Right cardiac atrium (tissue), 5 donors: Measurements from ENCODE around the gene CPPED1. TPM values are rescaled to one million over a fixed set of nuclear protein-coding genes. Genes with fewer than 3 reads are reported as not detected.

Experiments used
- ATAC-seq, 2 donors: fragments of 200-7000 bp; cut with Tn5 transposase; one replicate each; pipeline versions ENCODE4 v1.8.0 to v1.9.1; 2020; ENCODE audit warnings: moderate library complexity in 2 of 2, mild to moderate bottlenecking in 1 of 2
- DNase-seq, 3 donors: peaks; one replicate each; pipeline ENCODE4 v3.0.0-alpha.2; 2020
- H3K27ac ChIP-seq: one replicate; pipeline ENCODE4 v1.5.1; 2013; ENCODE audit warnings: mild to moderate bottlenecking, low read length, control low read depth, moderate library complexity
- H3K27me3 ChIP-seq: one replicate; pipeline ENCODE4 v1.6.1; 2013; ENCODE audit not compliant: control insufficient read depth, insufficient read depth
- H3K4me1 ChIP-seq: one replicate; pipeline ENCODE4 v1.6.1; 2013; ENCODE audit warnings: low read length; ENCODE audit not compliant: control insufficient read depth, insufficient read depth
- H3K4me3 ChIP-seq: one replicate; pipeline ENCODE4 v1.5.1; 2013; ENCODE audit warnings: low read length, control low read depth
- H3K9me3 ChIP-seq: one replicate; pipeline ENCODE4 v1.6.1; 2013; ENCODE audit warnings: low read length; ENCODE audit not compliant: control insufficient read depth
- WGBS: extraction: QIAGEN DNeasy Blood & Tissue Kit; methylation state at CpG from one replicate; pipeline ENCODE4 v1.1.7; 2013; 5-methylcytosine and 5-hydroxymethylcytosine counted together
- intact Hi-C, 4 donors: fragments of 100-400 bp; cut with DNase I; formaldehyde crosslinking; loops; one replicate each; pipeline versions ENCODE4 v1.11.0 to v1.14.0; 2022 to 2023
- polyA plus RNA-seq: library from polyadenylated mRNA; stranded (reverse); fragments of 200-250 nt; gene quantifications from one replicate; pipeline ENCODE4 v1.2.3, GENCODE V29; 2013
- total RNA-seq, 4 donors: library from RNA; stranded (reverse); fragmentation: NEBNext Ultra II Directional; extraction: Animal tissue kit (Norgen Biotek cat#: 25700); gene quantifications; one replicate each; pipeline ENCODE4 v1.2.1, GENCODE V29; 2021
- donor health status: healthy with polysubstance abuse.
- donor health status: DM: no; HTN: yes; CAD: no.
- donor health status: DM: no; HTN: no; CAD: no.
- donor health status: DM: no; HTN: yes; CAD: no; lungs with severe emphysema.
- donor health status: DM: yes; HTN: yes; CAD: no.

The CPPED1 gene
- total and polyA plus RNA-seq, 5 donors, result 6.5 to 13.0 (median 11.7) TPM

GRCh38 chr16:12680531-12680930, 123.2 kb downstream of the CPPED1 start:
- Histone ChIP-seq H3K9me3 (no peaks in the 10 kb centered on the region), H3K4me3 (no peak overlapping the region), H3K27me3 (no peaks in the 10 kb centered on the region), H3K27ac (no peak overlapping the region), H3K4me1 (no peaks in the 10 kb centered on the region)
- DNase-seq, result no peak
- WGBS, result 79% methylated on average over 2 of the region's 2 CpGs
- no peak for ATAC-seq
- intact Hi-C loops, result no loop called here

GRCh38 chr16:12679660-12680272, 123.9 kb downstream of the CPPED1 start:
- Histone ChIP-seq H3K9me3 (no peaks in the 10 kb centered on the region), H3K27me3 (no peaks in the 10 kb centered on the region), H3K4me1 (no peaks in the 10 kb centered on the region), H3K4me3 (no peak overlapping the region), H3K27ac (no peak overlapping the region)
- ATAC-seq (no peak), DNase-seq (no peak)
- intact Hi-C loops, result no loop called here
- WGBS, result 59% methylated on average over 3 of the region's 3 CpGs

GRCh38 chr16:12678983-12679382, 124.7 kb downstream of the CPPED1 start:
- H3K27ac ChIP-seq, result no peak overlapping the region
- H3K27me3 ChIP-seq, result no peaks in the 10 kb centered on the region
- ATAC-seq (no peak), DNase-seq (no peak)
- H3K4me1 ChIP-seq, result no peaks in the 10 kb centered on the region
- no peaks in the 10 kb centered on the region for H3K9me3 ChIP-seq
- WGBS, result 79% methylated on average over 3 of the region's 3 CpGs
- intact Hi-C loops, result no loop called here
- no peak overlapping the region for H3K4me3 ChIP-seq

DNA sequence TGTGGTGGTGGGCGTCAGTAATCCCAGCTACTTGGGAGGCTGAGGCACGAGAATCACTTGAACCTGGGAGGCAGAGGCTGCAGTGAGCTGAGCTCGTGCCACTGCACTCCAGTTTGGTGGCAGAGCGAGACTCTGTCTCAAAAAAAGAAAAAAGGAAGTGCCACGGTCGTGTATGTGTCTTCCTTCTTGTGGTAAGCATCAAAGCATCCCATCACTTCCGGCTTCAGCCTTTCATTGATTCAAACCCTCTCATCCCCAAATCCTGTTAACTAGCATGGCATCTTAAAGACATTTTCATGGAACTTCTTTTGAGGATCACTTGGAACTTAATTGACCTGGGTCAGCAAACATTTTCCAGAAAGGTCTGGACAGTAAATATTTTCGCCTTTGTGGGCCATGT, 126.2 kb downstream of the CPPED1 start:
- intact Hi-C loops, result no loop called here
- no peak for ATAC-seq
- no peaks in the 10 kb centered on the region for H3K9me3 ChIP-seq
- H3K27ac ChIP-seq, result no peak overlapping the region
- no peaks in the 10 kb centered on the region for H3K4me1 ChIP-seq
- whole genome bisulfite sequencing, result 80% methylated on average over 8 of the region's 8 CpGs
- H3K27me3 ChIP-seq, result no peaks in the 10 kb centered on the region
- no peak for DNase-seq
- H3K4me3 ChIP-seq, result no peak overlapping the region

GRCh38 chr16:12675852-12676251, 127.8 kb downstream of the CPPED1 start:
- Histone ChIP-seq H3K27ac (no peak overlapping the region), H3K9me3 (no peaks in the 10 kb centered on the region), H3K4me3 (no peak overlapping the region), H3K4me1 (no peaks in the 10 kb centered on the region), H3K27me3 (no peaks in the 10 kb centered on the region)
- ATAC-seq (no peak), DNase-seq (no peak)
- intact Hi-C loops, result no loop called here
- 33% methylated on average over 5 of the region's 5 CpGs for WGBS

GRCh38 chr16:12675046-12675445, 128.6 kb downstream of the CPPED1 start:
- 72% methylated on average over 4 of the region's 4 CpGs for WGBS
- DNase-seq (no peak), ATAC-seq (no peak)
- Histone ChIP-seq H3K27me3 (no peaks in the 10 kb centered on the region), H3K4me3 (no peak overlapping the region), H3K27ac (no peak overlapping the region), H3K4me1 (no peaks in the 10 kb centered on the region), H3K9me3 (no peaks in the 10 kb centered on the region)
- intact Hi-C loops, result no loop called here

GRCh38 chr16:12674524-12674923, 129.2 kb downstream of the CPPED1 start:
- Histone ChIP-seq H3K4me1 (no peaks in the 10 kb centered on the region), H3K4me3 (no peak overlapping the region), H3K9me3 (no peaks in the 10 kb centered on the region), H3K27me3 (no peaks in the 10 kb centered on the region), H3K27ac (no peak overlapping the region)
- intact Hi-C loops, result no loop called here
- ATAC-seq, result no peak
- 97% methylated on average over 5 of the region's 5 CpGs for WGBS
- no peak for DNase-seq

DNA sequence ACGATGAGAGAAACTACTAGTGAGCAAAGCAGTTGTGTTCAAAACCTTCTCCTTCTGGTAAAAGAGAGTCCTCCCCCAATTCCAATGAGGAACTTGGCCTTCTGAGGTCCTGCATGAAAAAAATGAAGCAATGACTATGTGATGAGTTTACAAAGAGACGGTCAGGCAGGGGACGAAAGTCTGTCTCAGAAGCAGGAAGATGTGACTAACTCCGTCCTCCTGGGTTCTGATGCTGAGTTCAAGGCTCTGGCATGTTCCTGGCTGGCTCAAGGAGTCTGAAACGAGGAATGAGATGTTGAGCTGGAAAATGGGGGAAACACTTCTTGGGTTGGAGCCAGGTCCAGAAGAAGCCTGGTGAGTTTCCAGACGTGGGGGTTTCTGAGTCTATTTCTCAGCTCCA, 129.6 kb downstream of the CPPED1 start:
- 78% methylated on average over 6 of the region's 6 CpGs for WGBS
- H3K9me3 ChIP-seq, result no peaks in the 10 kb centered on the region

DNA sequence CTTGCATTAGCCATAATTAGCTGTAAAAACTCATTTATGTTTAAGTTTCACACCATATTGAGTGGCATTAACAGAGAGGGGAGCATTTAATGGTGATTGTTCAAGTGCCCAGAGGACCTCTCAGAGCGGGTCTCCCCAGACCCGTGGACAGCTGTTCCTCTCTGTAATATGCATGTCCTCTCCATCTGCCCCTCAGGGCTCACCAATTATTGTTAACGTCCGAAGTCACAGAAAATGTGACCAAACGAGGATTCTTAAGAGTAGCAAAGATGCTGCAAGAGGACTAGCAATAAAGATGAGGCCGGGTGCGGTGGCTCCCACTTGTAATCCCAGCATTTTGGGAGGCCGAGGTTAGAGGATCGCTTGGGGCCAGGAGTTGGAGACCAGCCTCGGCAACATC, 130.2 kb downstream of the CPPED1 start:
- Histone ChIP-seq H3K4me3 (no peak overlapping the region), H3K27ac (no peak overlapping the region), H3K4me1 (no peaks in the 10 kb centered on the region), H3K9me3 (no peaks in the 10 kb centered on the region), H3K27me3 (no peaks in the 10 kb centered on the region)
- intact Hi-C loops, result no loop called here
- no peak for ATAC-seq
- WGBS, result 84% methylated on average over 10 of the region's 10 CpGs
- no peak for DNase-seq

More for the DNA sequence above, 129.6 kb downstream of the CPPED1 start:
- intact Hi-C loops, result no loop called here
- DNase-seq (no peak), ATAC-seq (no peak)
- Histone ChIP-seq H3K27me3 (no peaks in the 10 kb centered on the region), H3K4me3 (no peak overlapping the region), H3K4me1 (no peaks in the 10 kb centered on the region), H3K27ac (no peak overlapping the region)

GRCh38 chr16:12672986-12673385, 130.7 kb downstream of the CPPED1 start:
- H3K9me3 ChIP-seq, result no peaks in the 10 kb centered on the region
- H3K4me1 ChIP-seq, result no peaks in the 10 kb centered on the region
- H3K4me3 ChIP-seq, result no peak overlapping the region
- H3K27me3 ChIP-seq, result no peaks in the 10 kb centered on the region
- H3K27ac ChIP-seq, result no peak overlapping the region
- 86% methylated on average over 8 of the region's 8 CpGs for WGBS
- intact Hi-C loops, result no loop called here
- ATAC-seq, result no peak
- no peak for DNase-seq

DNA sequence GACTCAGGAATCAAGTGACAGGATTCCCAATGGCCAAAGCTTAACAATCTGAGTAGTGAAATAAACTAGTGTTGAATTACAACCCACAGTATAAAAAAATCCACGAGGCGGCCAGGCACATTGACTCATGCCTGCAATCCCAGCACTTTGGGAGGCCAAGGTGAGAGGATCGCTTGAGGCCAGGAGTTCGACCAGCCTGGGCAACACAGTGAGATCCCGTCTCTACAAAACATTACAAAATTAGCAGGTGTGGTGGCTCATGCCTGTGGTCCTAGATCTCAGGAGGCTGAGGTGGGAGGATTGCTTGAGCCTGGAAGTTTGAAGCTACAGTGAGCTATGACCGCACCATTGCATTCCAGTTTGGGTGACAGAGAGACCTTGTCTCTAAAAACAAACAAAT, 133.8 kb downstream of the CPPED1 start:
- intact Hi-C loops, result no loop called here
- Histone ChIP-seq H3K4me3 (no peak overlapping the region), H3K9me3 (no peaks in the 10 kb centered on the region), H3K27ac (no peak overlapping the region), H3K27me3 (no peaks in the 10 kb centered on the region), H3K4me1 (no peaks in the 10 kb centered on the region)
- no peak for ATAC-seq
- DNase-seq, result no peak
- WGBS, result 96% methylated on average over 6 of the region's 6 CpGs

- intact Hi-C loops, result no loop called here
Measured at GRCh38 chr16:12667909-12668308, 135.8 kb downstream of the CPPED1 start.

More at GRCh38 chr16:12667909-12668308, 135.8 kb downstream of the CPPED1 start:
- no peak overlapping the region for H3K4me3 ChIP-seq
- DNase-seq (no peak), ATAC-seq (no peak)
- H3K9me3 ChIP-seq, result no peaks in the 10 kb centered on the region
- no peaks in the 10 kb centered on the region for H3K27me3 ChIP-seq
- H3K4me1 ChIP-seq, result no peaks in the 10 kb centered on the region
- 68% methylated on average over 3 of the region's 3 CpGs for WGBS
- no peak overlapping the region for H3K27ac ChIP-seq
